ENCODE data around the gene LEFTY1. TPM values are rescaled to one million over a fixed set of nuclear protein-coding genes. Genes with fewer than 3 reads are reported as not detected.
"Not testable (repeated sequence)": the region's sequence is repeated elsewhere in the genome, so short reads cannot be mapped to it uniquely, and the experiment has no call there.

The LEFTY1 gene, protein sequence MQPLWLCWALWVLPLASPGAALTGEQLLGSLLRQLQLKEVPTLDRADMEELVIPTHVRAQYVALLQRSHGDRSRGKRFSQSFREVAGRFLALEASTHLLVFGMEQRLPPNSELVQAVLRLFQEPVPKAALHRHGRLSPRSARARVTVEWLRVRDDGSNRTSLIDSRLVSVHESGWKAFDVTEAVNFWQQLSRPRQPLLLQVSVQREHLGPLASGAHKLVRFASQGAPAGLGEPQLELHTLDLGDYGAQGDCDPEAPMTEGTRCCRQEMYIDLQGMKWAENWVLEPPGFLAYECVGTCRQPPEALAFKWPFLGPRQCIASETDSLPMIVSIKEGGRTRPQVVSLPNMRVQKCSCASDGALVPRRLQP
- 1 to 10 TPM; 1.3 to 5.1 (median 2.0) TPM for total RNA-seq
- polyA plus RNA-seq = 1 to 10 TPM in 1 of 2 donors, under 1 TPM in 1; 0.43 to 3.8 TPM
- long read RNA-seq, donor 1, transcript LEFTY1-201 (4 exons, 1,626 nt) = major isoform, 11 of 12 reads
- long read RNA-seq, donor 1, partial matches to known transcripts = 1 of 12 reads
- long read RNA-seq, donor 1, other reads (novel, unspliced or antisense) = 0 of 12 reads
- long read RNA-seq, donor 2, partial matches to known transcripts = 0 of 1 reads
- long read RNA-seq, donor 2, other reads (novel, unspliced or antisense) = 0 of 1 reads
- long read RNA-seq, donor 3 = 0 reads

DNA sequence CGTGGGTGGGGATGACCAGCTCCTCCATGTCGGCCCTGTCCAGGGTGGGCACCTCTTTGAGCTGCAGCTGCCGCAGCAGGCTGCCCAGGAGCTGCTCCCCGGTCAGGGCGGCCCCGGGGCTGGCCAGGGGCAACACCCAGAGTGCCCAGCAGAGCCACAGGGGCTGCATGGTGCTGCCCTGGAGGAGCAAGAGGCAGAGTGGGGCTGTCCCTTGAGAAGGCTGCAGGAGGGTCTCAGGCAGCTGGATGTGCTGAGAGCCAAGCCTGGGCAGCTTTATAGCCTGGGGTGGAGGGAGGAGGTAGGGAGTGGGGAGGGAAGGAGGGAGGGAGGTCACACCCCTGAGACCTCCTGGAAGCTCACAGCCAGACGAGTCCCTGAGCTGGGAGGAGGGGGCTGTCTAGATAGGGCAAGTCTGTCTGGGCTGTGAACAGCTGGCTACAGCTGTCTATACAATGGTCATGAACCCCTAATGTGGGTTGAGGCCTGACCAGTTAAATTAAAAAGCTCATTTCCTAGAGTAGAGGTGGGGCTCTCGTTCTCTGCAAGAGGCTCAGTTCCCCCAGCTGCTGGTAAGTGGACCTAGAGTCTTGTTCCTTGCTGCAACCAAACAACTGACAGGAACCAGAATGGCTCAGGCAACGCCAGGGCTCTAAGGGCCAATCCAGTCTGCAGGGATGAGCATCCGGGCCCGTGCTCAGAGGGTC lies at the start of gene LEFTY1:
LEFTY1 (minus strand) TSS at position 249 of the 704 bp plus-strand sequence; CDS start at position 169, 80 bp downstream.
- Histone ChIP-seq H3K27ac (no peak within 1 kb of the TSS), H3K27me3 (no peaks in the 10 kb centered on the region), H3K9me3 (no peaks in the 10 kb centered on the region), H3K4me3 (no peak within 1 kb of the TSS), H3K36me3 (no peaks in the 10 kb centered on the region), H3K4me1 (ENCODE audit: insufficient read depth) (peaks cover 5% of the 10 kb centered on the region)
- intact Hi-C loops (cut with DNase I) = loop anchor here in 1 of 4 donors (10.0 kb wide), 1 partner anchor 114 kb away; the partner anchor contains the start of gene SRP9
- TF ChIP-seq EP300 (IDR thresholded peaks at IDR 0.05) (no peak), POLR2A (IDR thresholded peaks at IDR 0.05) (no peak)
- TF ChIP-seq, protein P1, sequence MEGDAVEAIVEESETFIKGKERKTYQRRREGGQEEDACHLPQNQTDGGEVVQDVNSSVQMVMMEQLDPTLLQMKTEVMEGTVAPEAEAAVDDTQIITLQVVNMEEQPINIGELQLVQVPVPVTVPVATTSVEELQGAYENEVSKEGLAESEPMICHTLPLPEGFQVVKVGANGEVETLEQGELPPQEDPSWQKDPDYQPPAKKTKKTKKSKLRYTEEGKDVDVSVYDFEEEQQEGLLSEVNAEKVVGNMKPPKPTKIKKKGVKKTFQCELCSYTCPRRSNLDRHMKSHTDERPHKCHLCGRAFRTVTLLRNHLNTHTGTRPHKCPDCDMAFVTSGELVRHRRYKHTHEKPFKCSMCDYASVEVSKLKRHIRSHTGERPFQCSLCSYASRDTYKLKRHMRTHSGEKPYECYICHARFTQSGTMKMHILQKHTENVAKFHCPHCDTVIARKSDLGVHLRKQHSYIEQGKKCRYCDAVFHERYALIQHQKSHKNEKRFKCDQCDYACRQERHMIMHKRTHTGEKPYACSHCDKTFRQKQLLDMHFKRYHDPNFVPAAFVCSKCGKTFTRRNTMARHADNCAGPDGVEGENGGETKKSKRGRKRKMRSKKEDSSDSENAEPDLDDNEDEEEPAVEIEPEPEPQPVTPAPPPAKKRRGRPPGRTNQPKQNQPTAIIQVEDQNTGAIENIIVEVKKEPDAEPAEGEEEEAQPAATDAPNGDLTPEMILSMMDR (IDR thresholded peaks at IDR 0.05) = no peak
- DNase-seq = peak in 2 of 5 donors; percentile 49 to 74
- 20 to 39% (median 28%) methylated on average over 11 of the region's 11 CpGs for WGBS, 3 donors

DNA sequence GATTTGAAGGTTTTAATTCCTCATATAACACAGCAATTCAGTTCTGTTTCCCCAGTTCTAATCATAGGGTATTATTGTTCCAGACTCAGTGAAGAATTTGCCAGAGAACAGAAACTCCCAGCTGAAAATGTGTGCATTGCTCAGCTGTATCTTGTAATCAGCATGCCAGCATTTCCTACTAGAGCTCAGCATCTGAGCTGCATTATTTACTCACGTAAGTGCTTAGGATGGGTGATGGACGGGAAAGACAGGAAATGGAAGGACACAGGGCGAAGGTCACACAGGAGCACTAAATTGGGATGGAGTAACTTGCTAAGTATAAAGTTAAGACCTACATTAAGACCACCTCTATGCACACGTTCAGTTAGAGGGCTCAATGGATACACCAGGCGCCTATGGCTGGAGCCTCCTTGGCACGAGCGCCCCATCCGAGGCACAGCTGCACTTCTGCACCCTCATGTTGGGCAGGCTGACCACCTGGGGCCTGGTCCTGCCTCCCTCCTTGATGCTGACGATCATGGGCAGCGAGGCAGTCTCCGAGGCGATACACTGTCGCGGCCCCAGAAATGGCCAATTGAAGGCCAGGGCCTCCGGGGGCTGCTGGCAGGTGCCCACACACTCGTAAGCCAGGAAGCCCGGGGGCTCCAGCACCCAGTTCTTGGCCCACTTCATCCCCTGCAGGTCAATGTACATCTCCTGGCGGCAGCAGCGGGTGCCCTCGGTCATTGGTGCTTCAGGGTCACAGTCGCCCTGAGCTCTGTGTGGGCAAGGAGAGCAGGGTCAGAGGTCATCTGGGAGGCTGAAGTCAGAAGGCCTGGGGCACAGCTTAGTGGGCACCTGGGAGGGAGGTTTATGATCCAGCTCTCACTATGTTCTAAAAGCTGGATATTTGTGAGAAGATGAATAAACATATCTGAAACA lies 48.4 kb upstream of the LEFTY1 start:
- H3K36me3 ChIP-seq = no peaks in the 10 kb centered on the region
- no peak overlapping the region for H3K4me3 ChIP-seq
- TF ChIP-seq, protein P1 (IDR thresholded peaks at IDR 0.05) = no peak
- TF ChIP-seq EP300 (IDR thresholded peaks at IDR 0.05) = no peak
- TF ChIP-seq POLR2A (IDR thresholded peaks at IDR 0.05) = no peak
- WGBS, 3 donors = 88 to 94% (median 93%) methylated on average over 21 of the region's 21 CpGs
- H3K27me3 ChIP-seq = no peaks in the 10 kb centered on the region
- intact Hi-C loops (cut with DNase I) = no loop called here
- no peak overlapping the region for H3K27ac ChIP-seq
- no peaks in the 10 kb centered on the region for H3K9me3 ChIP-seq
- H3K4me1 ChIP-seq (ENCODE audit: insufficient read depth) = peaks cover 16% of the 10 kb centered on the region
- no peak for DNase-seq

DNA sequence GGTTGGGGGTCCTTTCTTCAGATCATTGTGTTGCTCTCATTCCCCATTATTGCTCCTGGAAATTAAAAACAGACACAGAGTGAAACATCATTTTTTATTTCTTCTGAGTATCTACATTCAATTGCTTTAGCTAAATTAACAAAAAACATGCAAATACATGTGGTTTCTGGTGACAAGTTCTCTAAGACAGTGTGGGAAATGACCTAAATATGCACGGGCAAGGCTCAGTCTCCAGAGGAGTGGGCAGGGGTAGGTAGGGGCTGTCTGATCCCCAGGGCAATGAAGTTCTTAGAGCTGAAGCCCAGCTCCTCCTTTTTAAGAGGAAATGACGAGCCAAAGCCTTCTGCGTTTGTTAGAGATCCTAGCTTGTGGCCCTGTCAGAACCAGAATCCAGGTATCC lies 47.6 kb upstream of the LEFTY1 start:
- H3K9me3 ChIP-seq = no peaks in the 10 kb centered on the region
- no peaks in the 10 kb centered on the region for H3K27me3 ChIP-seq
- H3K4me3 ChIP-seq = no peak overlapping the region
- 84 to 87% (median 84%) methylated on average over 3 of the region's 3 CpGs for WGBS, 3 donors
- intact Hi-C loops (cut with DNase I) = no loop called here
- no peak for DNase-seq
- no peak overlapping the region for H3K27ac ChIP-seq
- H3K36me3 ChIP-seq = no peaks in the 10 kb centered on the region
- peaks cover 13% of the 10 kb centered on the region for H3K4me1 ChIP-seq (ENCODE audit: insufficient read depth)
- TF ChIP-seq EP300 (IDR thresholded peaks at IDR 0.05) (no peak), POLR2A (IDR thresholded peaks at IDR 0.05) (no peak)
- TF ChIP-seq, protein P1 (IDR thresholded peaks at IDR 0.05) = no peak

DNA sequence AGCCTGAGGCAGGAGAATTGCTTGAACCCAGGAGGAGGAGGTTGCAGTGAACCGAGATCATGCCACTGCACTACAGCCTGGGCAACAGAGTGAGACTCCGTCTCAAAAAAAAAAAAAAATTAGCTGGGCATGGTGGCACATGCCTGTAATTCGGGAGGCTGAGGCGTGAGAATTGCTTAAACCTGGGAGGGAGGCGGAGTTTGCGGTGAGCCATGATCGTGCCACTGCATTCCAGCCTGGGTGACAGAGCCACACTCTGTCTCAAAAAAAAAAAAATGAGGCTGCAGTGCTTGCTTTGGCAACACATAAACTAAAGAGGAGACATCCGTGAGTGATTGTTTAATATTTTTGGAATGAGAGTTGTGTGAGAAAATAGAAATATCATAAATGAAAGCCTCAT lies 47.1 kb upstream of the LEFTY1 start:
- WGBS, 3 donors = 88 to 89% (median 88%) methylated on average over 8 of the region's 8 CpGs
- H3K36me3 ChIP-seq; DNase-seq; H3K9me3 ChIP-seq; H3K27ac ChIP-seq; intact Hi-C loops (cut with DNase I); H3K27me3 ChIP-seq; H3K4me3 ChIP-seq: not testable (repeated sequence)
- H3K4me1 ChIP-seq (ENCODE audit: insufficient read depth) = peaks cover 10% of the 10 kb centered on the region
